GM12874 (cell line): ENCODE data around the gene SMIM22.

ENCODE experiments used
- CTCF ChIP-seq: IDR thresholded peaks from 2 replicates; pipeline ENCODE4 v1.5.1; 2011; ENCODE audit warnings: low read depth, mild to moderate bottlenecking, control low read depth, low read length, moderate library complexity; ENCODE audit not compliant: insufficient read depth

Gene SMIM22

GRCh38 chr16:4800290-4801041 lies 5.3 kb downstream of the SMIM22 start:
- TF ChIP-seq CTCF, result no peak

- TF ChIP-seq CTCF, result no peak
These were observed 6.1 kb downstream of the SMIM22 start for GRCh38 chr16:4801051-4801961.

GRCh38 chr16:4801962-4802658 lies 6.9 kb downstream of the SMIM22 start, which contains the start of gene ROGDI:
Gene ROGDI, minus strand, starts transcription at chr16:4802633. Its CDS starts 62 bp downstream, at chr16:4802571.
- TF ChIP-seq CTCF, result no peak

- no peak for TF ChIP-seq CTCF
These were observed 7.6 kb downstream of the SMIM22 start for GRCh38 chr16:4802659-4803287.

- TF ChIP-seq CTCF, result no peak
These were observed 8.3 kb downstream of the SMIM22 start for GRCh38 chr16:4803401-4803844.

- no peak for TF ChIP-seq CTCF
These were observed 9.0 kb downstream of the SMIM22 start for GRCh38 chr16:4803898-4804762.
